ENCODE results near the gene PITPNM2.
A peak's percentile ranks its signal among the peaks of the same experiment; 100 is the strongest.

PITPNM2 gene

GRCh38 chr12:123150744-123151456 lies at the start of gene PITPNM2:
Gene PITPNM2 (minus strand): TSS chr12:123151090. CDS start chr12:123034590, 116,500 bp downstream.
- DNase-seq (ENCODE audit: low read depth, low spot score): peak; percentile 22

- DNase-seq (ENCODE audit: low read depth, low spot score): no peak
Observed at GRCh38 chr12:123200414-123200813, 49.5 kb upstream of the PITPNM2 start.

- no peak for DNase-seq (ENCODE audit: low read depth, low spot score)
Observed at GRCh38 chr12:123199936-123200335, 49.0 kb upstream of the PITPNM2 start.

- no peak for DNase-seq (ENCODE audit: low read depth, low spot score)
Observed at GRCh38 chr12:123187637-123188036, 36.7 kb upstream of the PITPNM2 start.

- DNase-seq (ENCODE audit: low read depth, low spot score): no peak
Observed at GRCh38 chr12:123180171-123180570, 29.3 kb upstream of the PITPNM2 start.

- DNase-seq (ENCODE audit: low read depth, low spot score): no peak
Observed at GRCh38 chr12:123171967-123172366, 21.1 kb upstream of the PITPNM2 start.

GRCh38 chr12:123167329-123167728 lies 16.4 kb upstream of the PITPNM2 start:
- DNase-seq (ENCODE audit: low read depth, low spot score): no peak

- no peak for DNase-seq (ENCODE audit: low read depth, low spot score)
Observed at GRCh38 chr12:123165537-123165936, 14.6 kb upstream of the PITPNM2 start.

- DNase-seq (ENCODE audit: low read depth, low spot score): no peak
Observed at GRCh38 chr12:123164710-123165261, 13.9 kb upstream of the PITPNM2 start.

GRCh38 chr12:123164222-123164621 lies 13.3 kb upstream of the PITPNM2 start:
- no peak for DNase-seq (ENCODE audit: low read depth, low spot score)

- DNase-seq (ENCODE audit: low read depth, low spot score): no peak
Observed at GRCh38 chr12:123163227-123163626, 12.3 kb upstream of the PITPNM2 start.

- no peak for DNase-seq (ENCODE audit: low read depth, low spot score)
Observed at GRCh38 chr12:123160801-123161487, 10.1 kb upstream of the PITPNM2 start.

- no peak for DNase-seq (ENCODE audit: low read depth, low spot score)
Observed at GRCh38 chr12:123153906-123154305, 3.0 kb upstream of the PITPNM2 start.

GRCh38 chr12:123152833-123153232 lies 1.9 kb upstream of the PITPNM2 start:
- DNase-seq (ENCODE audit: low read depth, low spot score): no peak

- DNase-seq (ENCODE audit: low read depth, low spot score): no peak
Observed at GRCh38 chr12:123151457-123152454, 866 bp upstream of the PITPNM2 start.

GRCh38 chr12:123150275-123150743 lies 581 bp downstream of the PITPNM2 start:
- DNase-seq (ENCODE audit: low read depth, low spot score): no peak

- no peak for DNase-seq (ENCODE audit: low read depth, low spot score)
Observed at GRCh38 chr12:123149501-123150274, 1.2 kb downstream of the PITPNM2 start.

GRCh38 chr12:123149088-123149487 lies 1.8 kb downstream of the PITPNM2 start:
- DNase-seq (ENCODE audit: low read depth, low spot score): no peak

GRCh38 chr12:123148655-123149054 lies 2.2 kb downstream of the PITPNM2 start:
- DNase-seq (ENCODE audit: low read depth, low spot score): no peak

- no peak for DNase-seq (ENCODE audit: low read depth, low spot score)
Observed at GRCh38 chr12:123148223-123148622, 2.7 kb downstream of the PITPNM2 start.

- no peak for DNase-seq (ENCODE audit: low read depth, low spot score)
Observed at GRCh38 chr12:123145211-123145610, 5.7 kb downstream of the PITPNM2 start.

Data from activated CD4-positive, CD25-positive, alpha-beta regulatory T cell treated with anti-CD3 and anti-CD28 coated beads, Interleukin-2, amount 50 U/mL, for 16 hours (primary cell).